ENCODE data around the gene IKBKE. TPM values are rescaled to one million over a fixed set of nuclear protein-coding genes. Genes with fewer than 3 reads are reported as not detected.

IKBKE gene
- polyA plus RNA-seq, 4 donors = 4.1 to 8.7 (median 6.9) TPM

DNA sequence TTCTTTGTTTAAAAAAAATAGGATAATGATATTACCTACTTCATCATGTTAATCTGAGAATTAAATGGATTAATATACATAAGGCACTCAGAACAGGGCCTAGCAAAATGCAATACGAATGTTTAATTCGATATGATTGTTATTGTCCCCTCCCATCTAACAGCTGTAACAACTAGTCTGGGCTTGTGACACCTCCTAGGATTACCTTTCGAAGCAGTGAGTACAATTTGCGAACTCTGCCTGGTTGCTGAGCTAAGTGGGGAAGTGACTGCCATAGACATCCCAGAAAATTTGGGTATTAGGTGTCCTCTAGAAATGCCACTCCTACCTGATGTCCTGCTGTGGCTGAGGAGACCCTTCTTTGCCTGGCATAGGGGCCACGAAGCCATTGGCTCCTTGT lies 40.1 kb downstream of the IKBKE start:
- no peaks in the 10 kb centered on the region for H3K9me3 ChIP-seq (ENCODE audit: control insufficient read depth in 2 of 2, insufficient read depth in 1 of 2, low read depth in 1 of 2, low read length in 1 of 2)
- H3K4me1 ChIP-seq (ENCODE audit: control insufficient read depth in 3 of 3, insufficient read depth in 2 of 3, low read depth in 1 of 3, low read length in 2 of 3) = peaks cover 0 to 14% (median 6%) of the 10 kb centered on the region in 3 donors
- FAIRE-seq (no peak), DNase-seq (no peak)
- WGBS, 3 donors = 86 to 92% (median 90%) methylated on average over 5 of the region's 5 CpGs
- no peak overlapping the region for H3K27ac ChIP-seq (ENCODE audit: low read depth in 1 of 3, low read length in 2 of 3)
- H3K4me3 ChIP-seq (ENCODE audit: low read depth in 1 of 3, low read length in 3 of 3) = no peak overlapping the region
- H3K27me3 ChIP-seq (ENCODE audit: control insufficient read depth in 3 of 3, insufficient read depth in 3 of 3, low read length in 3 of 3) = peaks cover 0 to 39% (median 3%) of the 10 kb centered on the region in 3 donors
- no peaks in the 10 kb centered on the region for H3K36me3 ChIP-seq (ENCODE audit: control insufficient read depth in 3 of 3, insufficient read depth in 2 of 3, low read depth in 1 of 3, low read length in 3 of 3)

DNA sequence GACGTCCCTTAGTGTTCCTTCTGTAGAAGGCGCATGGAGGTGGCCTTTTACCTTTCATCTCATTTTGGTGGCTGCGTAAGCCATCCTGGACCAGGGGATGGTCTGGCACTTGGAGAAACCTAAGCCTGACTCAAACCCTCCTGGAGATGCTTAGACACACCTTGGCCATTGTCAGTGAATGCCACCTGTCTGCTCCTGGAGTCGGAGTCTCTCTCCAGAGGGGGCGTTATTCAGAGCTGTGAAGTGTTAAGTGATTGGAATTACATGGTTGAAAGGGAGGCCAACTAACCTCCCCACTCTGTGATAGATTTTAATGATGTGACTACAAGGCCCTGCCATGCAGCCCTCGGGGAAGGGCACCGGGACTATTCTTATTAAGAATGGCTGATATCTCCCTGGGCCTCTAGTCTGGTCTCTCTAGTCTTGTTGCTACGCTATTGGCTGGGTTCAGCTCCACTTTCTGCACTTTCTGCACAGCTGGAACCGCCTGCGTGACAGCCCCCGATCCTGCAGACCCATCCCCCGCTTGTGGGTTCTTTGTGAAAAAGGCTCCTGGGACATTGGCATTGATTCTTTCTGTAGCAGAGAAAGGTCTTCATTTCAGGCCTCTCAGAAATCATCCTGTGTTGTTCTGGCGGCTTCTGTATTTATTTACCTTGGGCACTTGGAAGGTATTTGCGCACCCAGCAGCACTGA lies 41.2 kb downstream of the IKBKE start:
- Histone ChIP-seq H3K4me3 (ENCODE audit: low read depth in 1 of 3, low read length in 3 of 3) (no peak overlapping the region), H3K36me3 (ENCODE audit: control insufficient read depth in 3 of 3, insufficient read depth in 2 of 3, low read depth in 1 of 3, low read length in 3 of 3) (no peaks in the 10 kb centered on the region), H3K4me1 (ENCODE audit: control insufficient read depth in 3 of 3, insufficient read depth in 2 of 3, low read depth in 1 of 3, low read length in 2 of 3) (peaks cover 0 to 14% (median 6%) of the 10 kb centered on the region in 3 donors), H3K27ac (ENCODE audit: low read depth in 1 of 3, low read length in 2 of 3) (peak overlapping the region in 1 of 3 donors; percentile 18), H3K27me3 (ENCODE audit: control insufficient read depth in 3 of 3, insufficient read depth in 3 of 3, low read length in 3 of 3) (peaks cover 0 to 27% (median 3%) of the 10 kb centered on the region in 3 donors), H3K9me3 (ENCODE audit: control insufficient read depth in 2 of 2, insufficient read depth in 1 of 2, low read depth in 1 of 2, low read length in 1 of 2) (no peaks in the 10 kb centered on the region)
- FAIRE-seq (no peak), DNase-seq (no peak)
- 80 to 90% (median 83%) methylated on average over 14 of the region's 14 CpGs for WGBS, 3 donors

DNA sequence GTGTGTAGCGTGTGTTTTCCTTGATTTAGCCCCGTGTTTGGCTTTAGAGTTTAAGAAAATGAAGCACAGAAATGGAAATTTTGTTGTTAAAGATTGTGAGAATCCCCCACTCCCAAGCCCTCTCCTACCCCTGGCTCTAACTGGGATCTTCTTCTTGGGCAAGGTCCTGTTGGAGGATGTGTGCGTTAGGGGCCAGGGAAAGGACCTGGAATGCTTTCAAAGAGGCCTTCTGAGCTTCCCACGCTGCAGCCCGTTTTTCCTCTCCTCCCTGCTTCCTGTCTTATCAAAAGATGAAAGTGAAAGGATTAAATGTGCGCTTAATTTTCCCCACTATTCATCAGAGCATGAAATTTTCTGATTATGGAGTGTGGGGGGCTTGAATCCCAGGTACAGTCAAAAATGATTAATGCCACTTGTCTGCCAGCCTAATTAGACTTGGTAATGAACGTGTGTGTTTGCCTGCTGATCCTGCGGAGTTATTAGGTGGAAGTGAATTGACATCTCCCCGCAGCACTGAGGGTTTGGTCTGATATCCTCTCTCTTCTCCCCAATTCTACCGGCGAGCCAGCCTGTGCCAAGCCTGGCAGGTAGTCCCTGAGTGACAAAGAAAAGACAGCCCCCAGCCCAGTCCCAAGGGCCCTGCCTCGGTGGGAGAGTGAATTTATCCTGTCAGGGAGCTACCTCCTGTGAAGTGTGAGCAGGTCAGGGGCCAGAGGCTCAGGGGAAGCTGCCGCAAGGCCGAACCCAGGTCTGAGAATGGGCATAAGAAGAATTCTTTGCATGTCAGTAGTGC lies 42.0 kb downstream of the IKBKE start:
- H3K4me1 ChIP-seq (ENCODE audit: control insufficient read depth in 3 of 3, insufficient read depth in 2 of 3, low read depth in 1 of 3, low read length in 2 of 3) = peaks cover 0 to 14% (median 6%) of the 10 kb centered on the region in 3 donors

DNA sequence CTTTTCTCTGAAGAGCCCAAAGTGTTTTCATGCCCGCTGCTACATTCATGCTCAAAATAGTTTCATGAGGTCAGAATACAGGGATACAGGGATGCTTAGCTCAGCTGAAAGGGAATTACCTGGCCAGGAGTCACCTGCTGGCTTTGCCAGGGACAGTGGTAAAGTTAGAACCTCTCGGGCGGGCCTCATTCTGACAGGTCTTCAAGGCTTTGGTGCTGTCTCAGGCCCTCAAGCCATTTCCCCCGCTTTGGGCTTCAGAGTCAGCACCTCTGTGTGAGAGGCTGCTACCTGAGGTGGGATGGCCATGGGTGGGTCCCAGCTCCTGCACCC lies 42.5 kb downstream of the IKBKE start:
- no peak overlapping the region for H3K4me3 ChIP-seq (ENCODE audit: low read depth in 1 of 3, low read length in 3 of 3)
- DNase-seq (no peak), FAIRE-seq (no peak)
- no peaks in the 10 kb centered on the region for H3K36me3 ChIP-seq (ENCODE audit: control insufficient read depth in 3 of 3, insufficient read depth in 2 of 3, low read depth in 1 of 3, low read length in 3 of 3)
- H3K27me3 ChIP-seq (ENCODE audit: control insufficient read depth in 3 of 3, insufficient read depth in 3 of 3, low read length in 3 of 3) = peaks cover 0 to 22% (median 3%) of the 10 kb centered on the region in 3 donors
- H3K9me3 ChIP-seq (ENCODE audit: control insufficient read depth in 2 of 2, insufficient read depth in 1 of 2, low read depth in 1 of 2, low read length in 1 of 2) = no peaks in the 10 kb centered on the region
- 94 to 96% (median 95%) methylated on average over 4 of the region's 4 CpGs for WGBS, 3 donors
- H3K4me1 ChIP-seq (ENCODE audit: control insufficient read depth in 3 of 3, insufficient read depth in 2 of 3, low read depth in 1 of 3, low read length in 2 of 3) = peaks cover 0 to 14% (median 6%) of the 10 kb centered on the region in 3 donors
- no peak overlapping the region for H3K27ac ChIP-seq (ENCODE audit: low read depth in 1 of 3, low read length in 2 of 3)

More for the DNA sequence above, 42.0 kb downstream of the IKBKE start:
- H3K27ac ChIP-seq (ENCODE audit: low read depth in 1 of 3, low read length in 2 of 3) = peak overlapping the region in 1 of 3 donors; percentile 21
- no peak overlapping the region for H3K4me3 ChIP-seq (ENCODE audit: low read depth in 1 of 3, low read length in 3 of 3)
- peaks cover 0 to 23% (median 3%) of the 10 kb centered on the region in 3 donors for H3K27me3 ChIP-seq (ENCODE audit: control insufficient read depth in 3 of 3, insufficient read depth in 3 of 3, low read length in 3 of 3)
- no peaks in the 10 kb centered on the region for H3K36me3 ChIP-seq (ENCODE audit: control insufficient read depth in 3 of 3, insufficient read depth in 2 of 3, low read depth in 1 of 3, low read length in 3 of 3)
- FAIRE-seq = no peak
- H3K9me3 ChIP-seq (ENCODE audit: control insufficient read depth in 2 of 2, insufficient read depth in 1 of 2, low read depth in 1 of 2, low read length in 1 of 2) = no peaks in the 10 kb centered on the region
- no peak for DNase-seq
- WGBS, 3 donors = 40 to 53% (median 45%) methylated on average over 14 of the region's 14 CpGs

DNA sequence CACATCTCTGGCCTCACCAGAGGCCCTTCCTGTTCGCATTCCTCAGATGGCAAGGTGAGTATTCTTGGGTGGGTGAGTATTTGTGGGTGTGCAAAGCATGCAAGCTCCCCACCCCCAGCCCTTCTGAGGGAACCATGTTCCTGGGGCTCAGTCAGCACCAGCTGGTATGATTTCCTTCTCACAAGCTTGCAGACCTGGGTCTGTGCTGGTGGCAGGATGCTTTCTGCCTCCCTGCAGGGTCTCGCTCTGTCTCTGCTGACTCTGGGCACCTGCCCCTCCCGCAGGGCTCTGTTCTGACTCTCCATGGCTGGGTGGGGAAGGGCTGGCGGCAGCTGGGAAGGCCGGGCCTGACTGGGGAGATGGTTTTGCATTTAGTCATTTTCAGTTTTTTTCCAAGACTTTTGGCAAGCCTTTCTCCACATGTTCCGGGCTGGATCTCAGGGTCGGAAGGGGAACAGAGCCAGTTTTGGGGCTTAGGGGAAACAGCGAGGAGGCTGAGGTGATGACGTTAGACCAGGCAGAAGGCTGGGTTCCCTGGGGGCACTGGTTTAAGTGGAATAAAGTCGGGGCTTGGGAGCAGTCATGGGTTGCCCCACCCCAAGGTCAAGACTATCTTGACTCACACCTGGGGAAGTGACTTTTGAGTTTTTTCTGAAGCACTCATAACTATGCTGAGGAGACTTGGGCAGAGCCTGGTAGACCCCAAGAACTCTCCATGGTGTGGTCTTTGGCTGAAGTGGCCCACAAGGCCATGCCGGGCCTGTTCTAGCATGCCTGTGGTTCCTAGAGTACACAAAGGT lies 43.2 kb downstream of the IKBKE start:
- DNase-seq (no peak), FAIRE-seq (no peak)
- Histone ChIP-seq H3K4me1 (ENCODE audit: control insufficient read depth in 3 of 3, insufficient read depth in 2 of 3, low read depth in 1 of 3, low read length in 2 of 3) (peaks cover 0 to 7% (median 4%) of the 10 kb centered on the region in 3 donors), H3K27ac (ENCODE audit: low read depth in 1 of 3, low read length in 2 of 3) (peak overlapping the region in 1 of 3 donors; percentile 58), H3K36me3 (ENCODE audit: control insufficient read depth in 3 of 3, insufficient read depth in 2 of 3, low read depth in 1 of 3, low read length in 3 of 3) (no peaks in the 10 kb centered on the region), H3K27me3 (ENCODE audit: control insufficient read depth in 3 of 3, insufficient read depth in 3 of 3, low read length in 3 of 3) (peaks cover 0 to 15% (median 3%) of the 10 kb centered on the region in 3 donors), H3K4me3 (ENCODE audit: low read depth in 1 of 3, low read length in 3 of 3) (no peak overlapping the region), H3K9me3 (ENCODE audit: control insufficient read depth in 2 of 2, insufficient read depth in 1 of 2, low read depth in 1 of 2, low read length in 1 of 2) (no peaks in the 10 kb centered on the region)
- 68 to 76% (median 73%) methylated on average over 11 of the region's 11 CpGs for WGBS, 3 donors

DNA sequence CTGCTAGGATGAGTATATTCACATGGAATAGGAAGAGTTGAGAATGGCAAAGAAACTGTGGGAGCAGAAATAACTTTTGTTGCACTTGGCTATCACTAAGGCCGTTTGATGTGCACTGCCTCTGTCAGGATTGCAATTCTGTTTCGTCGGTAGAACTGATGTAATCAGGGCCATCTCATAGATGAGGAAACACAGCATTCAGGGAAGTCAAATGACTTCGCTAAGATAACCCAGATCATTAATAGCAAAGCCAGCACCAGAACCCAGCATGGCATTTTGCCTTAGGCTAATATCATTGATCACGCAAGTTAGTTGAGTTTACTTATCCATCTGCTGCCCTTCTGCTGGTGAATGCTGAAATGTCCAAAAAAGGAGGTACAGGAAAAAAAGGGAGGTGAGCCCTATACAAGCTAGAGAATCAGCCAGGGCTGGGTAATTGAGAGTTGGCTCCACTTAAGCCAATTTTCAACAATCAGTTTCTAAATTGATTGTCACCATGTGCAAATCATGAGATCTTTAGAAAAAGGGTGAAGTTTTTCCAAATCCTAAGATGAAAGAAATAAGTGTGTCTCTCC lies 44.6 kb downstream of the IKBKE start:
- H3K4me1 ChIP-seq (ENCODE audit: control insufficient read depth in 3 of 3, insufficient read depth in 2 of 3, low read depth in 1 of 3, low read length in 2 of 3) = peaks cover 0 to 4% (median 3%) of the 10 kb centered on the region in 3 donors
- 82 to 88% (median 82%) methylated on average over 5 of the region's 5 CpGs for WGBS, 3 donors
- FAIRE-seq (no peak), DNase-seq (no peak)
- H3K36me3 ChIP-seq (ENCODE audit: control insufficient read depth in 3 of 3, insufficient read depth in 2 of 3, low read depth in 1 of 3, low read length in 3 of 3) = no peaks in the 10 kb centered on the region
- H3K4me3 ChIP-seq (ENCODE audit: low read depth in 1 of 3, low read length in 3 of 3) = no peak overlapping the region
- H3K27ac ChIP-seq (ENCODE audit: low read depth in 1 of 3, low read length in 2 of 3) = no peak overlapping the region
- H3K9me3 ChIP-seq (ENCODE audit: control insufficient read depth in 2 of 2, insufficient read depth in 1 of 2, low read depth in 1 of 2, low read length in 1 of 2) = no peaks in the 10 kb centered on the region
- peaks cover 0 to 6% (median 0%) of the 10 kb centered on the region in 3 donors for H3K27me3 ChIP-seq (ENCODE audit: control insufficient read depth in 3 of 3, insufficient read depth in 3 of 3, low read length in 3 of 3)

DNA sequence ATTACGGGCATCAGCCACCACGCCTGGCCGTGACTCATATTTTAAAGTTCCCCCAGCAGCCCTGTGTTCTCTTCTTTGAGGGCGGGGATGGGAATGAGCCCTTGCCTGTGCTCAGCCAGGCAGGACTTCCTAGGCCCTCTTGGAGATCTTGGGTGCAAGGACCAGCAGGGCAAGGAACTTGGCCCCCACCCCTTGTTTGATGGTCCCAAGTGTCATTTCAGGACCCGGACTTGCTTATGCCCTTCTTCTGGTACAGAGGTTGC lies 46.4 kb downstream of the IKBKE start:
- Histone ChIP-seq H3K4me1 (ENCODE audit: control insufficient read depth in 3 of 3, insufficient read depth in 2 of 3, low read depth in 1 of 3, low read length in 2 of 3) (peaks cover 0 to 8% (median 4%) of the 10 kb centered on the region in 3 donors), H3K27ac (ENCODE audit: low read depth in 1 of 3, low read length in 2 of 3) (no peak overlapping the region), H3K36me3 (ENCODE audit: control insufficient read depth in 3 of 3, insufficient read depth in 2 of 3, low read depth in 1 of 3, low read length in 3 of 3) (no peaks in the 10 kb centered on the region), H3K9me3 (ENCODE audit: control insufficient read depth in 2 of 2, insufficient read depth in 1 of 2, low read depth in 1 of 2, low read length in 1 of 2) (no peaks in the 10 kb centered on the region), H3K27me3 (ENCODE audit: control insufficient read depth in 3 of 3, insufficient read depth in 3 of 3, low read length in 3 of 3) (peaks cover 0 to 6% (median 0%) of the 10 kb centered on the region in 3 donors), H3K4me3 (ENCODE audit: low read depth in 1 of 3, low read length in 3 of 3) (no peak overlapping the region)
- WGBS, 3 donors = 69 to 87% (median 84%) methylated on average over 5 of the region's 5 CpGs
- FAIRE-seq (no peak), DNase-seq (no peak)

DNA sequence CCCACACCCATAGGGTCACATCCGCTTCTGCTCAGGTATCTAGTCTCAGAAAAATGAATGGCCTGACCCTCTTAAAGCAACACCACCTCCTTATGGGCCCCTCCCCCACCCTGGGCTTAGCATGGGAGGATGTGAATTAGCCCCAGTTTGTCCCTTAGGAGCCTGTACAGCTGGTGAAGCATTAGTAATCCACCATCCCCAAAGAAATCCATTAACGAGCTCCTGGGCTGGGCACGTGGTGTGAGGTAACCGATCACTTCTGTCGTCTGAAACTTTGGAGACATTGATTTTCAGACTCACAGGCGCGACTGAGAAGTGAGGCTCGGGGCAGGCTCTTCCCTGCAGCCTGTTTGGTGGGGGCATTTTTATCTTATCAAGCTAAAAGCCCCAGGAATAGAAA lies 47.5 kb downstream of the IKBKE start:
- Histone ChIP-seq H3K36me3 (ENCODE audit: control insufficient read depth in 3 of 3, insufficient read depth in 2 of 3, low read depth in 1 of 3, low read length in 3 of 3) (no peaks in the 10 kb centered on the region), H3K4me3 (ENCODE audit: low read depth in 1 of 3, low read length in 3 of 3) (no peak overlapping the region), H3K27me3 (ENCODE audit: control insufficient read depth in 3 of 3, insufficient read depth in 3 of 3, low read length in 3 of 3) (peaks cover 0 to 6% (median 0%) of the 10 kb centered on the region in 3 donors), H3K27ac (ENCODE audit: low read depth in 1 of 3, low read length in 2 of 3) (no peak overlapping the region), H3K9me3 (ENCODE audit: control insufficient read depth in 2 of 2, insufficient read depth in 1 of 2, low read depth in 1 of 2, low read length in 1 of 2) (no peaks in the 10 kb centered on the region), H3K4me1 (ENCODE audit: control insufficient read depth in 3 of 3, insufficient read depth in 2 of 3, low read depth in 1 of 3, low read length in 2 of 3) (peaks cover 0 to 10% (median 0%) of the 10 kb centered on the region in 3 donors)
- no peak for FAIRE-seq
- DNase-seq = no peak
- WGBS, 3 donors = 91 to 96% (median 95%) methylated on average over 8 of the region's 8 CpGs

Data from small intestine (tissue), 7 donors.